ENCODE measurements around the gene SRA1. TPM values are rescaled to one million over a fixed set of nuclear protein-coding genes. Genes with fewer than 3 reads are reported as not detected.

Gene SRA1
- total RNA-seq, 1 donor from 2014 or later, result 18.9 TPM

DNA sequence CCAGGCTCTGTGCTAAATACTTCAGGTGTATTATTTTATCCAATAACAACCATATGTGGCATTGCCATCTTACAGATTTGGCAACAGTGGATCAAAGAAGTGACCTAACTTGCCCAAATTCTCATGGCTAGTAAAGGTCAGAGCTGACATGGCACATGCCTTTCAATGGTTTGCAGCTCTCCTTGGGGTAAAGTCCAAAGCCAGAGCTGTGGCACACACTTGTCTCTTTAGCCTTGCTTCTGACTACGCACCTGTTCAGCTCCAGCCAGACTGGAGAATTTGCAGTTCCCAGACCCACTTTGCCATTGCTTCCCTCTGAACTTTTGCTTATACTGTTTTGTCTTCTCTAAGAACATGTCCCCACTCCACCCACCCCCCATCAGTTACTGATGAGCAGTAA lies 13.2 kb upstream of the SRA1 start:
- no peak for DNase-seq

DNA sequence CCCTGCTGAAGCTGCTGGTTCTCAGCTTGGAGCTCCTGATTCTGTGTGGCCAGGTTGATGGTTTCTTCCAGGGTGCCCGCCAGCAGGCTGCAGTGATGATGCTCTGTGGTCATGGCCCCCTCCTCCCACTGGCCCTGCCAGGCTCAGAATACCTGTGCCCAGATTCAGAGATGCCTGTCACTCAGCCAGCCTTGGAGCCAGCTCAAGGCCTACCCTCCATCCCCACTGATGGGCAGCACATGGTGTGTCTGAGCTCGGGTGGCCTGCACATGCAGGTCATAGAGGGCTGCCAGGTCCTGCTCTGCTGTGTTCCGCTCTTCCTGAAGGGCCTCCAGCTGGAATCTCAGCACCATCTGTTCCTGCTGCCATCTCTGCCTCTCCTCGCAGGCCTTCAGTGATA lies 12.8 kb upstream of the SRA1 start:
- no peak for DNase-seq

GRCh38 chr5:140569197-140569596 lies 11.9 kb upstream of the SRA1 start:
- no peak for DNase-seq

GRCh38 chr5:140568443-140569063 lies 11.3 kb upstream of the SRA1 start:
- no peak for DNase-seq

DNA sequence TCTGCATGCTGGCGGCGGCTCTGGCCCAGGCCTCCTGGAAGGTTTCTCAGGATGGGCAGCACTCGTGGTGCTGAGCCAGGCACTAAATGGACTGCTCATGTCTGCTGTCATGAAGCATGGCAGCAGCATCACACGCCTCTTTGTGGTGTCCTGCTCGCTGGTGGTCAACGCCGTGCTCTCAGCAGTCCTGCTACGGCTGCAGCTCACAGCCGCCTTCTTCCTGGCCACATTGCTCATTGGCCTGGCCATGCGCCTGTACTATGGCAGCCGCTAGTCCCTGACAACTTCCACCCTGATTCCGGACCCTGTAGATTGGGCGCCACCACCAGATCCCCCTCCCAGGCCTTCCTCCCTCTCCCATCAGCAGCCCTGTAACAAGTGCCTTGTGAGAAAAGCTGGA lies 10.6 kb upstream of the SRA1 start:
- no peak for DNase-seq

GRCh38 chr5:140567136-140567818 lies 10.0 kb upstream of the SRA1 start:
- no peak for DNase-seq

GRCh38 chr5:140566665-140567064 lies 9.4 kb upstream of the SRA1 start:
- DNase-seq, result no peak

- DNase-seq, result no peak
These were observed 8.5 kb upstream of the SRA1 start for GRCh38 chr5:140565780-140566095.

GRCh38 chr5:140565024-140565779 lies 7.9 kb upstream of the SRA1 start:
- DNase-seq, result no peak

GRCh38 chr5:140564196-140565023 lies 7.1 kb upstream of the SRA1 start, which contains the start of the genes APBB3 and SLC35A4:
Gene APBB3, minus strand, starts transcription at chr5:140564598. Its CDS starts 353 bp downstream, at chr5:140564245.
Gene SLC35A4, plus strand, starts transcription at chr5:140564828. Its CDS starts 2,342 bp downstream, at chr5:140567170.
- DNase-seq, result peak; percentile 99

DNA sequence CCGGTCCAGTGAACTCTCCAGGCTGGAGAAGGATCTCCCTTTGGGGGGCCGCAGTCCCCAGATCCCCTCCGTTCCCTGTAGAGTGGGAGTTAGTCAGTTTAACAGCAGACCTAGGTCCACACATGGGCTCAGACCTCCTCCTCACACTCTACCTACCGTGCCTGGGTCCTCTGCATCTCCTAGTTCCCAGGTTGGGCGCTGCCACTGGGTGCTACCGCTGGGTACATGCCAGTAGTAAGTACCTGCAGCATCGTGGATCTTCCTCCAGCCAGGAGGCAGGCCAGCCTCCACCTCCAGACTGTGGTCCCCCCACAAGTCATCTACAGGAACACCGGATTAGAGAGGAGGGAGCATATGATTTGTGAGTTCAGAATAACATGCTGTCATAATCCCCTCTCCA lies 6.3 kb upstream of the SRA1 start:
- no peak for DNase-seq

DNA sequence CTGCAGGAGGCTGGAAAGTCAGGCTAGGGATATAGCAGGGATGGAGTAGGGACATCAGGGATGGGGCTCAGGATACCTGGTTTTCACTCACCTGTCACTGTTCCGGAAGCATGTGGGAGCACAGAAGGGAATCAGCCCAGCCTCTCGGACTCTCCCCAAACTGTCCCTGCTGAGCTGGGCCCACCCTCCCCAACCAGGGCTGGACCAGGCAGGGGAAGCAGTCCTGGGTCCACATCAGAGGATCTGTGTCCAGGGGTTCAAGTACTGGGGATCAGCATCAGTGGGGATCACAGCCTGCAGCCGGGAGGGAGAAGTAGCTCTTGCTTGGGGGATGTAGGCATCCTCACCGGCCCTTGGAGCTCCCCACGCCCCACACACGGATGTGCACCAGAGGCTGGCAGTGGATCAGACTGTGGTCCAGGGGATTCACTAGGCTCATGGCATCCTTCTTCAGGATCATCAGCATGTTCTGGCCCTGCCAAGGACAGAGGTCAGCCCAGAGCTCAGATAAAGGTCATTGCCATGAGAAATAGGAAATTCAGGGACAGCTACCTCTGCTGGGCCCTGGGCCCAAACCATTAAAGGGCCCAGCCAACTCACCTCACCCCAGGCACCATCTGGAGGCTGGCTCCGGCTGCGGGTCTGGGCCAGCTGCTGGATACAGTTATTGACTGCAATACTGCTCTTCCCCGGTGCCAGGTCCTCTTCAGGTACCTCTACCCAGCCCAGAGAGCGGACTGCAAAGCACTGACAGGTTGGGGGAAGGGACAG lies 4.7 kb upstream of the SRA1 start:
- no peak for DNase-seq

- no peak for DNase-seq
These were observed 3.0 kb upstream of the SRA1 start for GRCh38 chr5:140560227-140560626.

DNA sequence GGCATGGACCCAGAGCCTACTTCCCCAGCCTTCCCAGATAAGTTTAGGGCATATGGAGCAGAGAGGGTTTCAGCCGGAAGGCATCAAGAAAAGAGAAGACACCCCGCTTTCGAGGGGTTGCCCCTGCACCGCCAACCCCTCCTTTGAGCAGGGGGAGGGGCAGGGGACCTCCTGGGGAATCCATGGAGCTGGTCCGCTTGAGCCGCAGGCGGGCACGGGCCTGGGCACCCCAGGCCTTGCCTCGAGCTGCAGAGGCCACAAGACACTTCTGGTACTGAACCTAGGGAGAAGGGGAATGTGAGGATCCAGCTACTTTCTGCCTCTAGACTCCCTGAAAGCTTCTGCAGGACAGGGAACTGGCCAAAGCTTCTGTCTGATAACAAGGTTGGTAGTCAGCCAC lies 1.3 kb upstream of the SRA1 start:
- DNase-seq, result no peak

DNA sequence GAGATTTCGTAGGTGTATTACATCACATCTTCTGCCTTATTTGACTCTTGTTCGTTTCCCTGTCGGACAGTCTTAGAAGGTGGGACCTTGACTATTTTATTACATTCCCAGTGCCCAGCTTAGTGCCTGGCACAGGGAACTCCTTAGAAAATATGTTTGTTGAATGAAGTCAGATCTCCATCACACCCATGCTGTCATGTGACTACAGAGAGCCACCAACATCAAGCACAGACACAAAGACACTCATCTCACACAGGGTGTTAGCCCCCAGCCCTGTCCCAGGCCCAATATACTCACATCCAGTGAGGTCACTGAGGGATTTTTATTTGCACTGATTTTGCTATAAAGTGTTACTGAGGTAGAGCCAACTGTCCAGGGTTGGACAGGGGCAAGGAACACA lies 692 bp upstream of the SRA1 start:
- DNase-seq, result no peak

GRCh38 chr5:140556438-140556837 lies 835 bp downstream of the SRA1 start:
- DNase-seq, result no peak

DNA sequence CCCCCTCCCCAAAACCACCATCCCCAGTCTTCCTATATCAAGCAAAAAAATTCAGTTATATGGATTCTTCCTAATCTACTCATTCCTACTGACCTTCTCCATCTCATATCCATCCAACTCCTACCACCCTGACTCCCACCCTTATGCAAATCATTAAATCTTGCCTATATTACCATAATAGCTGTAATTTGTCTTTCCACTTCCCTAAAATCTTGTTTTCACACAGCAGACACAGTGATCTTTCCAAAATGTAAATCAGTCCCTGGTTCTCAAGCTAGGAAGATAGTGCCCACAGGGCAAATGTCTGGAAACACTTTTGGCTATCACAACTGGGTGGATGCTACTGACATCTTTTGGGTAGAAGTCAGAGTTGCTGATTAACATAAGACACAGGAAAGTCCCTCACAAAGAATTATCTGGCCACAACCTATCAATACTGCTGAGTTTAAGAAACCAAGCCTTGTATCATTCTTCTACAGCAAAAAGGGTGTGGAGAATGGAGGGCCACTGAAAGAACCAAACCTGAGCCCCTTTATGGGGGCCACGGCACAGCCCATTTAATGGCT lies 1.4 kb downstream of the SRA1 start:
- DNase-seq, result no peak

DNA sequence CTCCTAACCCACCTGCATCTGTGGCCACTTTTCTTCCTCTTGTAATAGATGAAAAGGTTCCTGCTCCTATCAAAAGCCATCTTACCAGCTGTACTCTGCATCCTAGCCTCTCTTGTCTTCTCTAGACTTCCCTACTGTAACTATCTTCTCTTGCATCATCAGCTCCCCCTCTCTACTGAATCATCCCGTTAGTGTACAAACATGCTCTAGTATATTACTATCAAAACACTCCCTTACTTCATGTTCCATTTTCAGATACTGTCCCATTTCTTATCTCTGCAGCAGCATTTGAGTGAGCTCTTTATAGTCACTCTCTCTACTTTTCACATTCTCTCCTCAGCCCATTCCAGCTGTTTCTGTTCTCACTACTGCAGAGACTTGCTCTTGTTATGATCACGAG lies 2.8 kb downstream of the SRA1 start:
- no peak for DNase-seq

GRCh38 chr5:140553657-140554056 lies 3.6 kb downstream of the SRA1 start:
- no peak for DNase-seq

DNA sequence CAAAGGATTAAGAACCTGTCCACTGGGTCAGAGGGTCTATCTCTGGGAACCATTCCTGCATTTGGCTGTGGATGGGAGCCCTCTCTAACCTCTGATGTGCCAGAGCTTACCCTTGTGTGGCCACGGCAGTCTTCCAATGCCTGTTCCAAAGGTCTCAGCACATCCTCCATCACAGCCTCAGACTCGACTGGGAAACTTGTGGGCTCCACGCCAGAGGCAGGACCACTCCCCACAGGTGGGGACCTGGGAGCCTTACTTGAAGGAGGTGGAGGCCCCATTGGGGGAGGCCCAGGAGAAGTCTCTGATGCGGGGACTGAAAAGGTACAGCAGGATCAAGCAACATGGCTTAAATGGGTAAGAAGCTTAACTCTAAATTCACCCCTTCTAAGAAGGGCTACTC lies 5.4 kb downstream of the SRA1 start:
- no peak for DNase-seq

All from tongue (tissue), 2 donors.